NCI-H146 treated with DMSO at 0.1 percent for 48 hours (cell line): ENCODE data around the gene LAMC2.
A peak's percentile ranks its signal among the peaks of the same experiment; 100 is the strongest.
"Not testable (repeated sequence)": the region's sequence is repeated elsewhere in the genome, so short reads cannot be mapped to it uniquely, and the experiment has no call there.

ENCODE experiments used
- DNase-seq: peaks from one replicate; lab custom pipeline; 2025; ENCODE audit not compliant: unreplicated experiment; lab: John Stamatoyannopoulos, UW

The LAMC2 gene

GRCh38 chr1:183185941-183186490 lies at the start of gene LAMC2:
Gene LAMC2, plus strand, starts transcription at chr1:183186264. Its CDS starts 89 bp downstream, at chr1:183186353.
- peak; percentile 75 for DNase-seq

GRCh38 chr1:183137782-183138181 lies 48.3 kb upstream of the LAMC2 start:
- no peak for DNase-seq

GRCh38 chr1:183138301-183138700 lies 47.8 kb upstream of the LAMC2 start:
- DNase-seq: no peak

GRCh38 chr1:183139281-183139942 lies 46.7 kb upstream of the LAMC2 start:
- no peak for DNase-seq

GRCh38 chr1:183140633-183141032 lies 45.4 kb upstream of the LAMC2 start:
- DNase-seq: no peak

GRCh38 chr1:183142171-183142570 lies 43.9 kb upstream of the LAMC2 start:
- no peak for DNase-seq

- no peak for DNase-seq
These were observed 42.3 kb upstream of the LAMC2 start for GRCh38 chr1:183143576-183144315.

GRCh38 chr1:183144752-183145151 lies 41.3 kb upstream of the LAMC2 start:
- no peak for DNase-seq

- no peak for DNase-seq
These were observed 38.3 kb upstream of the LAMC2 start for GRCh38 chr1:183147735-183148134.

GRCh38 chr1:183148599-183148998 lies 37.5 kb upstream of the LAMC2 start:
- no peak for DNase-seq

- DNase-seq: no peak
These were observed 36.8 kb upstream of the LAMC2 start for GRCh38 chr1:183149273-183149672.

- DNase-seq: not testable (repeated sequence)
These were observed 36.0 kb upstream of the LAMC2 start for GRCh38 chr1:183150032-183150431.

GRCh38 chr1:183150445-183150844 lies 35.6 kb upstream of the LAMC2 start:
- DNase-seq: no peak

GRCh38 chr1:183152180-183152579 lies 33.9 kb upstream of the LAMC2 start:
- DNase-seq: no peak

GRCh38 chr1:183155939-183156338 lies 30.1 kb upstream of the LAMC2 start:
- no peak for DNase-seq

GRCh38 chr1:183159960-183160359 lies 26.1 kb upstream of the LAMC2 start:
- peak; percentile 48 for DNase-seq

- no peak for DNase-seq
These were observed 24.7 kb upstream of the LAMC2 start for GRCh38 chr1:183161391-183161790.

GRCh38 chr1:183163316-183163715 lies 22.7 kb upstream of the LAMC2 start:
- no peak for DNase-seq

- DNase-seq: no peak
These were observed 21.7 kb upstream of the LAMC2 start for GRCh38 chr1:183164340-183164739.

- DNase-seq: no peak
These were observed 21.1 kb upstream of the LAMC2 start for GRCh38 chr1:183164963-183165362.

GRCh38 chr1:183165456-183165855 lies 20.6 kb upstream of the LAMC2 start:
- no peak for DNase-seq

GRCh38 chr1:183166454-183166853 lies 19.6 kb upstream of the LAMC2 start:
- DNase-seq: no peak
